ENCODE measurements around the gene AK8. TPM values are rescaled to one million over a fixed set of nuclear protein-coding genes. Genes with fewer than 3 reads are reported as not detected.

Gene AK8
- total RNA-seq, 1 donor from 2014 or later = 0.25 TPM

DNA sequence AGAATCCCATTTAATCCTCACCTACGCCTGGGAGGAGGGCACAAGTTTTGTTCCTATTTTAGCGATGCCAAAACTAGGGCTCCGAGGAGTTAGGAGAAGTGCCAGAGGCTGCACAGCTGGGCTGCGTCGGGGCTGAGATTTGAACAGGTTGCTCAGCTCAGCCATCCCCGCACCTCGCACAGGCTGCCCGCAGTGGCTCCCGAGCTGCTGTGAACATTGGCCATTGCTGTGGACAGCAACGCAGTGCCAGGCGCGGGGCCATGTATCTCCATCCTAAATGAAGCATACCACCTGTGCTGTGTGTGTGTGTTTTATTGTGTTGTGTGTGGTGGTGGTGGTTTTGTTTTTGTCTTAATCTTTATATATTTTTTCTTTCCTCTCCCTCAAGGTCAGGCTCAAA lies 52.0 kb downstream of the AK8 start:
- no peak for DNase-seq (ENCODE audit: extremely low spot score in 2 of 2)
- H3K9me3 ChIP-seq = no peaks in the 10 kb centered on the region
- no peak overlapping the region for H3K4me3 ChIP-seq
- TF ChIP-seq POLR2A (IDR thresholded peaks at IDR 0.05) (no peak), CTCF (IDR thresholded peaks at IDR 0.05) (no peak), POLR2AphosphoS5 (IDR thresholded peaks at IDR 0.05; ENCODE audit: insufficient read depth in 1 of 2, low read depth in 1 of 2) (no peak)
- no peak overlapping the region for H3K27ac ChIP-seq
- intact Hi-C loops (cut with DNase I) = no loop called here
- H3K36me3 ChIP-seq = no peaks in the 10 kb centered on the region
- H3K27me3 ChIP-seq = no peaks in the 10 kb centered on the region
- no peaks in the 10 kb centered on the region for H3K4me1 ChIP-seq

DNA sequence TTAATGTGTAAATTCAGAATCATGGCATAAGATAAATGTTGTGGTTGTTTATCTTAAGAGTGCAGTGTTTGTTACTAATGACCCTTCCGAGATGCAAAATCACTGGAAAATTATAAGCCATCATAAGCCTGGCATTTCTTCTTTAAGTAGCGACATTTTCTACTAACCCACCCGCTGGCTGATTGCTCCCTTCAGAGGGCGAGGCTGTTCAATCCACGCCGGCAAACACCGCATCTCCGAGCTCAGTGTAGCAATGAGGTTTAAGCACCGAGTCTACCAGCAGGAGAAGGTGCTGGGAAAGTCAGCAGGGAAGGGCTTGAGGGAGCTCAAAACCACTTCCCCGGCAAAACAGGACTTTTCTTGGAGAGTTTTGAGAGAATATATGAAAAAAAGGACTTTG lies 52.7 kb downstream of the AK8 start:
- Histone ChIP-seq H3K27ac (no peak overlapping the region), H3K9me3 (no peaks in the 10 kb centered on the region), H3K36me3 (no peaks in the 10 kb centered on the region), H3K27me3 (no peaks in the 10 kb centered on the region), H3K4me3 (no peak overlapping the region), H3K4me1 (no peaks in the 10 kb centered on the region)
- TF ChIP-seq POLR2A (IDR thresholded peaks at IDR 0.05) (no peak), POLR2AphosphoS5 (IDR thresholded peaks at IDR 0.05; ENCODE audit: insufficient read depth in 1 of 2, low read depth in 1 of 2) (no peak), CTCF (IDR thresholded peaks at IDR 0.05) (no peak)
- intact Hi-C loops (cut with DNase I) = no loop called here
- no peak for DNase-seq (ENCODE audit: extremely low spot score in 2 of 2)

DNA sequence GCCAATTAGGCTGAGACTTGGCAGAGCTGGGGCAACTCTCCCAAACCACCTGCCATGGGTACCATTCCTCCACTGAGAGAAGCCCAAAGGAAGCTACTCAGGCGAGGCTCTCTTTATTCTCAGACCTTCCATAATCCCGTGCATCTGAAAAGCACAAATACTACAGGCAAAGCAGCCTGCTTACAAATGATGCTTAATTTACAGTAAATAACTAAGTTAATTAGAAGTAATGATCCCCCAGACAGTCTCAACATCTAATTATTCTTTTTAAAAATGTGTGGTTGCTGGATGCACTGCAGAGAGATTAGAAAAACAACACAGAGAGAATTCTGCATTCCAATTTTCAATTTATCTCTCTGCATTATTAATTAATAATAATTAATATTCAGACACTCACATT lies 53.1 kb downstream of the AK8 start:
- intact Hi-C loops (cut with DNase I) = no loop called here
- Histone ChIP-seq H3K27ac (no peak overlapping the region), H3K36me3 (no peaks in the 10 kb centered on the region), H3K27me3 (no peaks in the 10 kb centered on the region), H3K4me3 (no peak overlapping the region), H3K9me3 (no peaks in the 10 kb centered on the region), H3K4me1 (no peaks in the 10 kb centered on the region)
- TF ChIP-seq POLR2A (IDR thresholded peaks at IDR 0.05) (no peak), POLR2AphosphoS5 (IDR thresholded peaks at IDR 0.05; ENCODE audit: insufficient read depth in 1 of 2, low read depth in 1 of 2) (no peak), CTCF (IDR thresholded peaks at IDR 0.05) (no peak)
- no peak for DNase-seq (ENCODE audit: extremely low spot score in 2 of 2)

DNA sequence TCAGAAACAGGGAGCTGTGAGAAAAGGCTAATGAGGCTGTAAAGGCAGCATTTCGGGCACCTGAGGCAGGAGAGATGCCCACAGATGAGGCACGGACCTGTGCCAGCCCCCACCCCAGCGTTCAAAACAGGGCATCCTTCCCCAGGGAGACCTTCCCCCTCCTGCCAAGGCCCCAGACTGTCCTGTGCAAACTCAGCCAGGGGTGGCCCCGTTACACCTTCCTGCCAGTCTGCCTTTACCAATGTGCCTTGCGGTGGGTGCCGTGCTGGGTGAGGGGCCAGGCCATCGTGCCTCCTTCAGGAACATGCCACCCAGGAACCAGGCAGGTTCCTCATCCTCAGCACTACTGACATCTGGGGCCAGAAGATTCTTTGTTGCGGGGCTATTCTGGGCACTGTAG lies 53.9 kb downstream of the AK8 start:
- intact Hi-C loops (cut with DNase I) = no loop called here
- Histone ChIP-seq H3K36me3 (no peaks in the 10 kb centered on the region), H3K27me3 (no peaks in the 10 kb centered on the region), H3K4me1 (no peaks in the 10 kb centered on the region), H3K9me3 (no peaks in the 10 kb centered on the region), H3K27ac (no peak overlapping the region), H3K4me3 (no peak overlapping the region)
- no peak for DNase-seq (ENCODE audit: extremely low spot score in 2 of 2)
- TF ChIP-seq POLR2AphosphoS5 (IDR thresholded peaks at IDR 0.05; ENCODE audit: insufficient read depth in 1 of 2, low read depth in 1 of 2) (no peak), CTCF (IDR thresholded peaks at IDR 0.05) (no peak), POLR2A (IDR thresholded peaks at IDR 0.05) (no peak)

GRCh38 chr9:132823370-132824145 lies 54.5 kb downstream of the AK8 start:
- no peak for DNase-seq (ENCODE audit: extremely low spot score in 2 of 2)

More at GRCh38 chr9:132823370-132824145, 54.5 kb downstream of the AK8 start:
- H3K36me3 ChIP-seq = no peaks in the 10 kb centered on the region
- H3K27ac ChIP-seq = no peak overlapping the region
- no peak overlapping the region for H3K4me3 ChIP-seq
- intact Hi-C loops (cut with DNase I) = no loop called here
- H3K9me3 ChIP-seq = no peaks in the 10 kb centered on the region
- H3K27me3 ChIP-seq = no peaks in the 10 kb centered on the region
- no peaks in the 10 kb centered on the region for H3K4me1 ChIP-seq
- TF ChIP-seq CTCF (IDR thresholded peaks at IDR 0.05) (no peak), POLR2A (IDR thresholded peaks at IDR 0.05) (no peak), POLR2AphosphoS5 (IDR thresholded peaks at IDR 0.05; ENCODE audit: insufficient read depth in 1 of 2, low read depth in 1 of 2) (no peak)

Data from vagina (tissue), 2 donors.